NCI-H345 (cell line): ENCODE data around the gene PRKN.

ENCODE experiments used
- DNase-seq: peaks from one replicate; lab custom pipeline; 2025; lab: John Stamatoyannopoulos, UW

PRKN gene

DNA sequence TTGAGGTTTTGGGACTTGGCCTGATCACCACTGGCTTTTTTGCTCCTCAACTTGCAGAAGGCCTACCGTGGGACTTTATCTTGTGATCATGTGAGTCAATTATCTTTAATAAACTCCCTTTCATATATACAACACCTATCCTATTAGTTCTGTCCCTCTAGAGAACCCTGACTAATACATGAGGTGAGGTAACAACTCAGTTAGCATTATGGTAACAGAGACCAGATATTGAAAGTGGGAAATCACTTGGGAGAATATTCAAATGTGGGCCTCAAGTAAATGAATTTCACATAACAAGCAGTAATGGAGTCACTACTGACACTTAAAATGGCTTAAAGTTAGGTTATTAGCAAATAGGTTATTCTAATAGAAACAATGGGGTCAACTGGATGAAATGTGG is 1015.6 kb downstream of the PRKN start:
- DNase-seq, result no peak

DNA sequence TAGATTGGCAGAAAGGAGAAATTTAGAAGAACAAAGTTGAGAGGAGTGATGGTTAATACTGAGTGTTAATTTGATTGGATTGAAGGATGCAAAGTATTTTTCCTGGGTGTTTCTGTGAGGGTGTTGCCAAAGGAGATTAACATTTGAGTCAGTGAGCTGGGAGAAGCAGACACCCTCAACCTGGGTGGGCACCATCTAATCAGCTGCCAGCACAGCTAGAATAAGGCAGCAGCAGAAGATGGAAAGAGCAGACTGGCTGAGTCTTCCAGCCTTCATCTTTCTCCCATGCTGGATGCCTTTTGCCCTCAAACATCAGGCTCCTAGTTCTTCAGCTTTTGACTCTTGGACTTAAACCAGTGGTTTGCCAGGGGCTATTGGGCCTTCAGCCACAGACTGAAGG is 1016.1 kb downstream of the PRKN start:
- DNase-seq, result no peak

GRCh38 chr6:161710698-161711097 is 1016.9 kb downstream of the PRKN start:
- DNase-seq, result no peak

GRCh38 chr6:161701056-161701455 is 1026.5 kb downstream of the PRKN start:
- DNase-seq, result no peak

- no peak for DNase-seq
Measured at GRCh38 chr6:161696801-161697200, 1030.8 kb downstream of the PRKN start.

DNA sequence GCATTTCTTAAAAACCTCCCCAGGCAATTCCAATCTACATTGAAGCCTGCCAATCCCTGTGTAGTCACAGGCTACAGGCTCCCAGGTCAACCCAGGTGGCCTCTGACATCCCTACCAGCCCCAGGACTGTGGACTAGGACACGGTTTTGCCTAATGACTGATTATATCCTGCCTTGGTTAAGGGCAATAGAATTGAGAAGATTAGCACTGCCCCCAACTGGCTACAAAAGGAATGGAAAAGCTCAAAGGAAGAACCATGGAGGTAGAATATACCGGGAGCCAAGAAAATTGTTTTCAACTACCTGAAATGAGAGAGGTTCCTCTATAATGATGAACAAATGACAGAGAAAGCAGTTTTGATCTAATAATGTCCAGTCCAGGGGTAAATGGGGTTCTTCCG is 1032.6 kb downstream of the PRKN start:
- no peak for DNase-seq

DNA sequence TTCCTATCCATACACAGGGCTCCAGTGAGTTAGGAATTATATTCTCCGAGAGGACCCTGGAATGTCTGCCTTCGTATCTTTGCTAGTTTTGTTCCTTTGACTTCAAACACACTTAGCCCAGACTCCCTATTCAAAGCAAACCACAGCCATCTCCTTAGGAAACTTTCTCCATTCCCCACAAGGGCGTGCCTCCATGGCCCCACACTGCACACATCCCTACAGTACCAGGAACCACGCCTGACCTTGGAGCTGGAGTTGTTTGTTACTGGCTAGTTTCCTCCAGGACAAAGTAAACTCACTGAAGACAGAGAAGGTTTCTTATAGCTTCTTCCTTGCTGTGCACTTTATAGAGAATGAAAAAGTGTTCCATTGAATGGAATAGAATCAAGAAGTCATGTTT is 1040.9 kb downstream of the PRKN start:
- DNase-seq, result no peak

DNA sequence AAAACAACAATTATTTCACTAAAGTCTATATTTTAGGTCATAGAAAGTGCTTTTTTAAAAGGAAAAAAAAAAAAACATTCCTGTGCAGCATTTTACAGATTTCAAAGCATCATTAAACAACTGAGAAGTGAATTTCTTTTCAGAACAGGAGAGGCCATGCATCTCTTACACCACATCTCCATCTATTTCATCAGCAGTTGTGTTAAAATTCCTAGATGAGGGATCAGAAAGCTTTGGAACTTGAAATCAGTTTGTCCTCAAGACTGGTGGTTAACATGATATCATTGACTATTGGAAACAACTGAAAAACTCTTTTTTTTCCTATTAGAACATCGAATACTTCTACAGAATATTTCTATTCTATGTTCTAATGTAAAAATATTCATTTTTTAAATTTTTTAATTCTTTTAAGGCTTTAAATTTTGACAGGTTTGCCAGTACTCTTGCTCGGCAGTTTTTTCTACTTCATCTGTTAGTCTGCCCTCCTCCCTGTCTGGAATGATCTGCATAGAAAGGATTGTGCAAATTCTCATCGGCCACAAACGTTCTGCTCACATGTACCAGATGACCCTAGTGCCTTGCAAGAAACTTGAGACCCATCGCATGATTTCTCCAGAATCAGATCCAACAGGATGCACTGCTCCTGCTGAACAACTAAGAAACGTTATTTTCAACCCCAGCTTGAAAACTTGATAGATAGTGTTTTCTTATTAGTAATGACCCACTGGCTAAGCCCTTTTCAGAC is 1042.7 kb downstream of the PRKN start:
- DNase-seq, result no peak

DNA sequence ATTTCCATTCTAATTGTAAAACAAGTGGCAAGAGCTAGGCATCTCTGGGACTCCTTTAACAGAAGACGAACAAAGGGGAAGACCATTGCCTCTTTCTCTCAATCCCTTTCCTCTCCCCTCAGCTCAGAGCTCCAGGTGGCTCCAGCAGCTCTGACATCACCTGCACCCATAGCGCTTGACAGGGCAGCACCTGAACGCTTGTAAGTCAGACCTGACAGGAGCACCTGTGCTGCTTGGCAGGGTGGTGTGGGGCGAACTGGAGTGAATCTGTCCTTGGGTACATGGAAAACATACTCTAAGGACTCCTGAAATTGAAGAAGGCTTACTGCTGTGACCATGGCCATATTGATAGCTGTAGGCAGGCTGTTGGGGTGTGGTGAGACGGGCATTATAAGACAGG is 1044.2 kb downstream of the PRKN start:
- no peak for DNase-seq

- DNase-seq, result no peak
Measured at GRCh38 chr6:161682982-161683381, 1044.6 kb downstream of the PRKN start.

- DNase-seq, result no peak
Measured at GRCh38 chr6:161679980-161680538, 1047.5 kb downstream of the PRKN start.

- no peak for DNase-seq
Measured at GRCh38 chr6:161677188-161677587, 1050.4 kb downstream of the PRKN start.

DNA sequence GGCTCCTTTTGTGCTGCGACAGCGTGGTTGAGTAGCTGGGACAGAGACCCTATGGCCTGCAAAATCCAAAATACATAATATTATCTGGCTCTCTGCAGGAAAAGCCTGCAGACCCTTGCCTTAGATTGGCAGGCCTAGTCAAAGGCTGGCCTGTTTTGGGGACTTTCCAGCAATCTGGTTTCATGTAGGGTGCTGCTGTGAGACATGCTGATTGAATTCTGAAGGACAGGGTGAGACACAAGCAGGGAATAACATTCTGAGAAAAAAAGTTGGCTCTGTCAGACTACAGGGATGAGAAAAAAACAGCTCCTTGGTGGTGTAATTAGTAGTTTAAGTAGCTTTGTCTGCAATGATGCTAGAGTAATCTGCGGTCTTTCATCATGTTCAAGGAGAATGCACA is 1051.0 kb downstream of the PRKN start:
- DNase-seq, result no peak

GRCh38 chr6:161674930-161675682 is 1052.5 kb downstream of the PRKN start:
- no peak for DNase-seq

GRCh38 chr6:161673026-161673425 is 1054.5 kb downstream of the PRKN start:
- no peak for DNase-seq

DNA sequence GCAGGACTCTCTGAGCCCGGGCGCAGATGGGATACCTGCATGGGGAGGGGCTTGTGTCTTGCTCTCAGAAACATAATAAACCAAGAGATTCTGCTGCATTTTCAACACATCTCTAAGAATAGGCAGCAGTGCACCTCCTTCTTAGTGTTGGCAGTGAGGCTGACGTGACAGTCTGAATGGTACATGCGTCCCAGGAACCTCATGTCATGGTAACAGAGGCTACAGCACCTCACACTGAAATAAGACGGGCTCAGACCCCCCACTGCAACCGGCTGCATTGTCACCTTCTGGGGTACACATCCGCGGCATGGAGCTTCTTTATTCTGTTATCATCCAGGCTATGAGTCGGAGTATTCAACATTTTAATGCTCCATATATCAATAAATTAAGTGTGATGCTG is 1056.4 kb downstream of the PRKN start:
- no peak for DNase-seq

GRCh38 chr6:161668665-161669064 is 1058.9 kb downstream of the PRKN start:
- no peak for DNase-seq

- DNase-seq, result no peak
Measured at GRCh38 chr6:161667957-161668356, 1059.6 kb downstream of the PRKN start.

GRCh38 chr6:161663682-161664081 is 1063.9 kb downstream of the PRKN start:
- DNase-seq, result no peak

- DNase-seq, result no peak
Measured at GRCh38 chr6:161660666-161661571, 1066.6 kb downstream of the PRKN start.

DNA sequence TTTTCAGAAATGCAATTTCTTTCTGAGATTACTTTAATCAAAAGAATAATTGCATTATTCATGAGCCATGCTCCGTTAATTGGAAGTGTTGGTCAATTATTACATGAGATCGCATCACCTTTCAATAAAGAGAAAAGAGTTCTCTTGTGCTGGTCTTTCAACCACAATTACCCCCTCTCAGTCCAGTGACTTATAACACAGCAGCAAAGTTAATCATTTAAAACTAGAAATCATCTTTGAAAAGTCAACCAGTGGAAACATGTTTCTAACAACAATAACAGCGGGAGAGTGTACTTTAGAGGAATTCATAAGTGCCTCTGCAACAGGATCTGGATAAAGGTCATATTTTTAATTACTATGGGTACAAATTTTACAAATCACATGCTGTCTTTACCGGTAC is 1069.4 kb downstream of the PRKN start:
- no peak for DNase-seq

GRCh38 chr6:161654209-161654608 is 1073.4 kb downstream of the PRKN start:
- DNase-seq, result no peak
